ENCODE data around the gene SMARCC2. TPM values are rescaled to one million over a fixed set of nuclear protein-coding genes. Genes with fewer than 3 reads are reported as not detected.

Gene SMARCC2
- 108 TPM for total RNA-seq

DNA sequence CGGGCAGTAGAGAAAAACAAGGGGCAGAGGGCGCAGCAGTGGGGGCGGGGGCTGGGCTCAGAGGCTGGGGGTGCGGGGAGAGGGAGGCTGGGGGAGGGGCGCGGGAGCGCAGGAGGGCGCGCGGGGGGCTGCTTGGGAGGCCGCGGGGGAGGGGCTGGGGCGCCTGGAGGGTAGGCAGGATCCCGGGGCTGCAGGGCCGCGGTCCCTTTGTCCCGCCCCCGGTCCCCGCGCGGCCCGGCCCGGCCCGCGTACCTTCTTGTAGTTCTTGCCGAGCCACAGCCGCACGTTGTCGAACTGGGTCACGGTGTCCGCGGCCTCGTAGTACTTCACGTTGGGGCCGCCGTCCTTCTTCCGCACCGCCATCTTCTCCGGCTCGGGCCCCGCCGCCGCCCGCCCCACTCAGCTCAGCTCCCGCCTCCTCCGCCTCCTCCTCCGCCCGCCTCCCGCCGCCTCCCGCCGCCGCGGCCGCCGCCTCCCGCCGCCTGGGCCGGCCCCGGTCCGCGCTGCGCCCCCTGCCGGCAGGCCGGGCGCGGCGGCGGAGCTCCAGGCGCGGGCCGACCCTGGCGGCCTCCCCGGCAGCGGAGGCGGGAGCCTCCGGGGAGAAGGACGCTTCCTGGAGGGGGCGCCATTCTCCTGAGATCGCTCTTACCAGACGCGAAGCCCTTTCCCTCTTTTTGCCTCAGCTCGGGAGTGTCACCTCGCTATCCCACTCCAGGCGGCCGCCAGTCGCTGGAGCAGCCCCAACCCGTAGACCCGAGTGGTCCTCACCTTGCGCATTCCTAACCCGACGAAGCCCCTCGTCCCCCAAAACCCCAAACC is at the start of gene SMARCC2:
TSS of gene SMARCC2 (minus strand) at position 385 of the 819 bp plus-strand sequence. CDS start at position 363, 22 bp downstream.

GRCh38 chr12:56229916-56230431 is 40.7 kb upstream of the SMARCC2 start, which contains the start of gene SLC39A5:
Gene SLC39A5, plus strand, starts transcription at chr12:56230051. Its CDS starts 1,224 bp downstream, at chr12:56231275.

DNA sequence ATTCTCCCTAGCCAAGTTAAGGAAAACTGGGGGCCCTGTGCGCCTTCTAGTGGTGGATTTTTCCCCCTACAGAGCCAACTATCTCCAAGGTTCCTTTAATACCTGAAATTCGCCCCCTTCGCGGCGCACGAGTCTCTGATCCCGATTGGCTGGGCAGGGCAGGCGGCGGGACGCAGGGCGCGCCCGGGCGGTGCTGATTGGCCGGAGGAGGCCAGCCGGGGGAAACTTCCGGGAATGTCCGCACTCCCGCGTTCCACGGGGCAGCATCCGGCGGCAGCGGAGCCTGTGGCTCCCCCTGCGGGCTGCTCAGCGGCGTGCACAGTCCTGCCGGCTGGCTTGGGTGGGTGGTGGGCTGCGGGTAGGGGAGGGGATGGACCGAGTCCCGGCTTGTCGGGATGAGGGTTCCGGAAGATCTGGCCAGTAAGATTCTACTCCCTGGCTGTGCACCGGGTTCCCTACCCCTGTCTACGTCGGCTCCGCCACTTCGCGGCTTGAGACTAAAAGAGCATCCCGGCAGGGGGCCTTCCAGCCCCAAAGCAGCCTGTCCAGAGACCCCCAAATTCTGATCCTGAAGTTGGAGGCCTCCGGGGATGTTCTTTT is 34.9 kb upstream of the SMARCC2 start, which contains the start of gene NABP2:
TSS of gene NABP2 (plus strand) at position 241 of the 600 bp plus-strand sequence. CDS start 515 bp downstream, outside the sequence.

GRCh38 chr12:56221757-56222530 is 32.7 kb upstream of the SMARCC2 start, which contains the start of gene RNF41:
Gene RNF41, minus strand, starts transcription at chr12:56221922. Its CDS starts 7,875 bp downstream, at chr12:56214047.

GRCh38 chr12:56158029-56158925 is 31.0 kb downstream of the SMARCC2 start, which contains the start of gene MYL6:
Gene MYL6, plus strand, starts transcription at chr12:56158359. Its CDS starts 43 bp downstream, at chr12:56158402.

DNA sequence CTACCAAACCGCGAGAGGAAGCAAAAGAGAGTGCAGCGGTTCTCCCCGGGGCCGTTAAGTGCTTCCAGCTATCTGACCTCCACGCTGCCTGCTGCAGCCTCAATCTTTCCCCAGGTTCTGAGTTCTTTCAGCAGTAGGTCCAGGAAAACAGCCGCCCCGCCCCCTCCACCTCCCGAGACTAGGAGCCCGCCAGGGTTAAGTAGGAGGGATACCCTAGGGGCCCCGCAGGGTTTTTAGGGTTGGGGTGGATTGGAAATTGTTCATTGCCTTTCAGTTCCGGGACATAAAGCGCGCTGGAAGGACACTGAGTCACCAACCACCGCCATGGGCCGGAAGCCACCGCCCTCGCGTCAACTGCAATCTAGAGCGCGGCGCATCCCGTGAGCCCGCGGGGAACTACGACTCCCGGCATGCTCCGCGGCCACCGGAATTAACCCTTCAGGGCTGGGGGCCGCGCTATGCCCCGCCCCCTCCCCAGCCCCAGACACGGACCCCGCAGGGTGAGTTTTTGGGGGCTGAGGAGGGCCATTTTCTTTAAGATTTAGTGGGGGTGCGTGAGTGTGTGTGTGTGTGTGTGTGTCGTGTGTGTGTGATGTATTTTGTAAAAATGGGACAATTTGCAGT is 37.0 kb downstream of the SMARCC2 start, which contains the start of gene MYL6B:
TSS of gene MYL6B (plus strand) at position 456 of the 624 bp plus-strand sequence. CDS start 1,332 bp downstream, outside the sequence.

GRCh38 chr12:56127888-56128669 is 61.2 kb downstream of the SMARCC2 start, which contains the start of gene ESYT1:
Gene ESYT1, plus strand, starts transcription at chr12:56128267. Its CDS starts 53 bp downstream, at chr12:56128320.

GRCh38 chr12:56117778-56118687 is 71.2 kb downstream of the SMARCC2 start, which contains the start of gene ZC3H10:
Gene ZC3H10, plus strand, starts transcription at chr12:56118266. Its CDS starts 2,297 bp downstream, at chr12:56120563.

DNA sequence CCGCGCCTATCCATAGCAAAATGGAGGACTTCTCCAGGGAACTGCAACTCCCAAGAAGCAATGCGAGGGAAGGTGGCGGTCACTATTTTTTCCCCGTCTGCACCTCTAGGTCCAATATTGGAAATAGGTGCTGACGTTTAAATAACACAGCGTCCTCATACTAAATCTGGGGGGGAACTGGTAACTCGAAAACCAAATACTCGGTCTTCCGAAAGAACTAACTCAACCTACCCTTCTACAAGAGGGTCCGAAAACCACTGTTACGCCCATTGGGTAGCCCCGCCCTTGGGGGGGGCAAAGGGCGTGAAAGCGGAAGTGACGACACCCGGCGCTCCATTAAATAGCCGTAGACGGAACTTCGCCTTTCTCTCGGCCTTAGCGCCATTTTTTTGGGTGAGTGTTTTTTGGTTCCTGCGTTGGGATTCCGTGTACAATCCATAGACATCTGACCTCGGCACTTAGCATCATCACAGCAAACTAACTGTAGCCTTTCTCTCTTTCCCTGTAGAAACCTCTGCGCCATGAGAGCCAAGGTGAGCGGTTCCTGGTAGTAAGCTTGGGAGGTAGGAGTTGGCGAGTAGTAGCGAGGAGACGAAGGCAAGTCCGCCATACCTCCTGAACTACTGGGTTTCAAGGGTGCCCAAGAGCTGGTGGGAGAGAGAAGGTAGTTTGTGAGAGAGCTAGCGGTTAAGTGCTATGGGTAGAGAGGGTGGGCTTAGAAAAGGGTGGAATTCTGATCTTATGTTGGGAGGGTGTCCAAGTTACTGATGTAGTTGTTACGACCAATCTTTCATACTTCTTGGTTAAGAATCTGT is 72.8 kb downstream of the SMARCC2 start, which contains the start of gene RPL41:
TSS of gene RPL41 (plus strand) at position 367 of the 815 bp plus-strand sequence.

Other genes starting within 250 kb of the SMARCC2 start
- gene PMEL, start 223.4 kb downstream of the SMARCC2 start, total RNA-seq: 0.69 TPM
- 12.7 TPM for gene CDK2, start 222.7 kb downstream of the SMARCC2 start, total RNA-seq
- gene RAB5B, start 215.4 kb downstream of the SMARCC2 start, total RNA-seq: 59.1 TPM
- 13.4 TPM for gene SUOX, start 192.2 kb downstream of the SMARCC2 start, total RNA-seq
- gene IKZF4, start 168.4 kb downstream of the SMARCC2 start, total RNA-seq: 3.7 TPM
- gene RPS26, start 147.6 kb downstream of the SMARCC2 start, total RNA-seq: 40.4 TPM
- gene ERBB3, start 109.3 kb downstream of the SMARCC2 start, total RNA-seq: 6.2 TPM
- 70.8 TPM for gene PA2G4, start 84.9 kb downstream of the SMARCC2 start, total RNA-seq
- 1,096 TPM for gene RPL41, start 72.8 kb downstream of the SMARCC2 start, total RNA-seq
- 7.4 TPM for gene ZC3H10, start 71.2 kb downstream of the SMARCC2 start, total RNA-seq
- gene ESYT1, start 61.2 kb downstream of the SMARCC2 start, total RNA-seq: 51.9 TPM
- gene MYL6B, start 36.9 kb downstream of the SMARCC2 start, total RNA-seq: 118 TPM
- 650 TPM for gene MYL6, start 31.1 kb downstream of the SMARCC2 start, total RNA-seq
- 71.3 TPM for gene RNF41, start 32.4 kb upstream of the SMARCC2 start, total RNA-seq
- gene NABP2, start 34.9 kb upstream of the SMARCC2 start, total RNA-seq: 26.3 TPM
- gene SLC39A5, start 40.6 kb upstream of the SMARCC2 start, total RNA-seq: not detected
- 23.5 TPM for gene ANKRD52, start 68.9 kb upstream of the SMARCC2 start, total RNA-seq
- 12.5 TPM for gene COQ10A, start 77.5 kb upstream of the SMARCC2 start, total RNA-seq
- gene CS, start 110.8 kb upstream of the SMARCC2 start, total RNA-seq: 153 TPM
- gene CNPY2, start 126.5 kb upstream of the SMARCC2 start, total RNA-seq: 39.9 TPM
- 30.9 TPM for gene PAN2, start 144.5 kb upstream of the SMARCC2 start, total RNA-seq
- 0.92 TPM for gene IL23A, start 149.4 kb upstream of the SMARCC2 start, total RNA-seq
- gene STAT2, start 170.6 kb upstream of the SMARCC2 start, total RNA-seq: 78.4 TPM
- not detected for gene APOF, start 173.4 kb upstream of the SMARCC2 start, total RNA-seq